Uterus (tissue), 2 donors: Measurements from ENCODE around the gene GNG12.

Experiments used
- POLR2A ChIP-seq, 2 donors: fragments of 450-650 bp; IDR thresholded peaks; one replicate each; pipeline ENCODE4 v1.6.1; 2016; ENCODE audit warnings: antibody characterized with exemption in 2 of 2, mild to moderate bottlenecking in 1 of 2, moderate library complexity in 1 of 2
- TF ChIP-seq, protein P1 (sequence below), 4 experiments: fragments of 200-600 bp in 2 of 4; fragments of 450-650 bp in 2 of 4; sonication (generic) in 2 of 4; IDR thresholded peaks; one replicate each; pipeline ENCODE4 v1.5.1; 2016 to 2019; ENCODE audit warnings: antibody characterized with exemption in 4 of 4, mild to moderate bottlenecking in 2 of 4, moderate library complexity in 1 of 4

DNA sequence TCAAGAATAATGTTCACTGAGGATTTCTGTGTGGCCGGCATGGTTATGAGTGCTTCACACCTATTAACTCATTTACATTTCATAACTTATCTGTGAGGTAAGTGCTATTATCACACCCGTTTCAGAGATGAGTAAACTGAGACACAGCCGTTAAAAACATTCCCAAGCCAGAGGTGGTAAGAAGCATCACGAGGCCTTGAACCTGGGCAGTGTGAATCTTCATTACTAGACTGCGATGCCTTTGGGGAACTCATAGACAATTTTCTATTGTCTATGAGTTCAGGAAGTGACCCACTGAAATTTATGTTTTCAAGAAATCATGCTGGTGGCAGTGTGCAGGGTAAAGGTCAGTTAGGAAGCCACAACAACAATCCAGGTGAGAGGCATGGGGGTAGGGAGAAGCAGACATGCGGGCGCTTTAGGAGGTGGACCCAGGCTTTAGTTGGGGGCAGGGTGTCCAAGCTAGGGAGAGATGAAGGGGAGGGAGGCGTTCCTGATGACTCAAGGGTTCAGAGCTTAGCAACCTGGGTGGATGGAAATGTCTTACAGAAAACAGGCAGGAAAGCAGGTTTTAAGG lies 14.5 kb downstream of the GNG12 start:
- TF ChIP-seq, protein P1, sequence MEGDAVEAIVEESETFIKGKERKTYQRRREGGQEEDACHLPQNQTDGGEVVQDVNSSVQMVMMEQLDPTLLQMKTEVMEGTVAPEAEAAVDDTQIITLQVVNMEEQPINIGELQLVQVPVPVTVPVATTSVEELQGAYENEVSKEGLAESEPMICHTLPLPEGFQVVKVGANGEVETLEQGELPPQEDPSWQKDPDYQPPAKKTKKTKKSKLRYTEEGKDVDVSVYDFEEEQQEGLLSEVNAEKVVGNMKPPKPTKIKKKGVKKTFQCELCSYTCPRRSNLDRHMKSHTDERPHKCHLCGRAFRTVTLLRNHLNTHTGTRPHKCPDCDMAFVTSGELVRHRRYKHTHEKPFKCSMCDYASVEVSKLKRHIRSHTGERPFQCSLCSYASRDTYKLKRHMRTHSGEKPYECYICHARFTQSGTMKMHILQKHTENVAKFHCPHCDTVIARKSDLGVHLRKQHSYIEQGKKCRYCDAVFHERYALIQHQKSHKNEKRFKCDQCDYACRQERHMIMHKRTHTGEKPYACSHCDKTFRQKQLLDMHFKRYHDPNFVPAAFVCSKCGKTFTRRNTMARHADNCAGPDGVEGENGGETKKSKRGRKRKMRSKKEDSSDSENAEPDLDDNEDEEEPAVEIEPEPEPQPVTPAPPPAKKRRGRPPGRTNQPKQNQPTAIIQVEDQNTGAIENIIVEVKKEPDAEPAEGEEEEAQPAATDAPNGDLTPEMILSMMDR (IDR thresholded peaks at IDR 0.05): no peak
- TF ChIP-seq POLR2A (IDR thresholded peaks at IDR 0.05): no peak
